GM18870 (cell line): ENCODE measurements around the gene ST6GALNAC3.
"Not testable (repeated sequence)": the region's sequence is repeated elsewhere in the genome, so short reads cannot be mapped to it uniquely, and the experiment has no call there.

Source experiments
- ATAC-seq: cut with Tn5 transposase; IDR thresholded peaks from one replicate; pipeline ENCODE4 v1.9.1; 2021; ENCODE audit warnings: moderate library complexity; ENCODE audit not compliant: unreplicated experiment

Gene ST6GALNAC3

GRCh38 chr1:76105372-76105771 lies 30.8 kb downstream of the ST6GALNAC3 start:
- no peak for ATAC-seq

GRCh38 chr1:76106251-76106650 lies 31.7 kb downstream of the ST6GALNAC3 start:
- ATAC-seq: no peak

GRCh38 chr1:76106719-76107235 lies 32.2 kb downstream of the ST6GALNAC3 start:
- ATAC-seq: no peak

- no peak for ATAC-seq
These were observed 34.9 kb downstream of the ST6GALNAC3 start for GRCh38 chr1:76109404-76109803.

- no peak for ATAC-seq
These were observed 35.5 kb downstream of the ST6GALNAC3 start for GRCh38 chr1:76109901-76110560.

- ATAC-seq: no peak
These were observed 36.1 kb downstream of the ST6GALNAC3 start for GRCh38 chr1:76110666-76111065.

- ATAC-seq: not testable (repeated sequence)
These were observed 37.8 kb downstream of the ST6GALNAC3 start for GRCh38 chr1:76112321-76112720.

GRCh38 chr1:76113446-76113845 lies 38.9 kb downstream of the ST6GALNAC3 start:
- ATAC-seq: no peak

GRCh38 chr1:76115171-76115570 lies 40.6 kb downstream of the ST6GALNAC3 start:
- no peak for ATAC-seq

- ATAC-seq: no peak
These were observed 47.3 kb downstream of the ST6GALNAC3 start for GRCh38 chr1:76121850-76122249.

- ATAC-seq: no peak
These were observed 47.7 kb downstream of the ST6GALNAC3 start for GRCh38 chr1:76122271-76122670.

- ATAC-seq: not testable (repeated sequence)
These were observed 49.0 kb downstream of the ST6GALNAC3 start for GRCh38 chr1:76123411-76124064.

- ATAC-seq: no peak
These were observed 49.6 kb downstream of the ST6GALNAC3 start for GRCh38 chr1:76124196-76124595.

GRCh38 chr1:76125473-76126219 lies 51.1 kb downstream of the ST6GALNAC3 start:
- ATAC-seq: no peak

- no peak for ATAC-seq
These were observed 53.5 kb downstream of the ST6GALNAC3 start for GRCh38 chr1:76128096-76128495.

GRCh38 chr1:76129731-76130130 lies 55.2 kb downstream of the ST6GALNAC3 start:
- no peak for ATAC-seq

GRCh38 chr1:76130992-76131391 lies 56.4 kb downstream of the ST6GALNAC3 start:
- no peak for ATAC-seq

- no peak for ATAC-seq
These were observed 59.4 kb downstream of the ST6GALNAC3 start for GRCh38 chr1:76133977-76134376.

- ATAC-seq: no peak
These were observed 61.3 kb downstream of the ST6GALNAC3 start for GRCh38 chr1:76135835-76136234.

- ATAC-seq: no peak
These were observed 62.3 kb downstream of the ST6GALNAC3 start for GRCh38 chr1:76136894-76137293.

GRCh38 chr1:76137746-76138145 lies 63.2 kb downstream of the ST6GALNAC3 start:
- no peak for ATAC-seq

- ATAC-seq: no peak
These were observed 63.7 kb downstream of the ST6GALNAC3 start for GRCh38 chr1:76138217-76138616.
